ENCODE data around the gene DSTYK. TPM values are rescaled to one million over a fixed set of nuclear protein-coding genes. Genes with fewer than 3 reads are reported as not detected.

The DSTYK gene
- total RNA-seq, 2 donors from 2014 or later = 9.8 to 11.0 TPM

- Histone ChIP-seq H3K9ac (ENCODE audit: extremely low read depth, low read length, poor library complexity, severe bottlenecking) (no peak overlapping the region), H3K27me3 (ENCODE audit: control insufficient read depth, insufficient read depth, low read length, poor library complexity, severe bottlenecking) (no peaks in the 10 kb centered on the region), H3K4me3 (ENCODE audit: low read length) (no peak overlapping the region), H3K4me1 (ENCODE audit: control insufficient read depth, insufficient read depth, low read length) (no peaks in the 10 kb centered on the region), H3K27ac (ENCODE audit: low read depth, low read length) (no peak overlapping the region), H3K9me3 (ENCODE audit: control insufficient read depth, low read length) (no peaks in the 10 kb centered on the region), H3K36me3 (ENCODE audit: control insufficient read depth, insufficient read depth, low read length) (no peaks in the 10 kb centered on the region)
- H3K27ac Mint-ChIP-seq = no peak overlapping the region
- peaks cover 5% of the 10 kb centered on the region for H3K4me1 Mint-ChIP-seq
- TF ChIP-seq CTCF (conservative IDR thresholded peaks at IDR 0.05) = no peak
- peaks cover 1% of the 10 kb centered on the region for H3K36me3 Mint-ChIP-seq (ENCODE audit: low read depth)
- peak; percentile 21 for DNase-seq
- H3K4me3 Mint-ChIP-seq = no peak overlapping the region
- no peaks in the 10 kb centered on the region for H3K27me3 Mint-ChIP-seq (ENCODE audit: insufficient read depth)
- 87 to 89% methylated on average over 9 to 12 of the region's 12 CpGs for WGBS, 2 experiments (ENCODE audit: insufficient coverage in 1 of 2, insufficient read length in 1 of 2)
- H3K9me3 Mint-ChIP-seq = no peaks in the 10 kb centered on the region
Observed at GRCh38 chr1:205237526-205238484, 26.3 kb upstream of the DSTYK start.

GRCh38 chr1:205236951-205237475 lies 25.5 kb upstream of the DSTYK start:
- Histone ChIP-seq H3K9me3 (ENCODE audit: control insufficient read depth, low read length) (no peaks in the 10 kb centered on the region), H3K4me3 (ENCODE audit: low read length) (no peak overlapping the region), H3K27me3 (ENCODE audit: control insufficient read depth, insufficient read depth, low read length, poor library complexity, severe bottlenecking) (no peaks in the 10 kb centered on the region), H3K36me3 (ENCODE audit: control insufficient read depth, insufficient read depth, low read length) (no peaks in the 10 kb centered on the region), H3K27ac (ENCODE audit: low read depth, low read length) (no peak overlapping the region), H3K4me1 (ENCODE audit: control insufficient read depth, insufficient read depth, low read length) (no peaks in the 10 kb centered on the region), H3K9ac (ENCODE audit: extremely low read depth, low read length, poor library complexity, severe bottlenecking) (no peak overlapping the region)
- no peak overlapping the region for H3K27ac Mint-ChIP-seq
- peak; percentile 20 for DNase-seq
- WGBS, 2 experiments (ENCODE audit: insufficient coverage in 1 of 2, insufficient read length in 1 of 2) = 90 to 95% methylated on average over 4 of the region's 4 CpGs
- H3K4me1 Mint-ChIP-seq = peaks cover 5% of the 10 kb centered on the region
- no peaks in the 10 kb centered on the region for H3K36me3 Mint-ChIP-seq (ENCODE audit: low read depth)
- no peak overlapping the region for H3K4me3 Mint-ChIP-seq
- no peaks in the 10 kb centered on the region for H3K9me3 Mint-ChIP-seq
- no peak for TF ChIP-seq CTCF (conservative IDR thresholded peaks at IDR 0.05)
- H3K27me3 Mint-ChIP-seq (ENCODE audit: insufficient read depth) = no peaks in the 10 kb centered on the region

GRCh38 chr1:205236526-205236925 lies 25.0 kb upstream of the DSTYK start:
- Histone ChIP-seq H3K27ac (ENCODE audit: low read depth, low read length) (no peak overlapping the region), H3K9ac (ENCODE audit: extremely low read depth, low read length, poor library complexity, severe bottlenecking) (no peak overlapping the region), H3K4me1 (ENCODE audit: control insufficient read depth, insufficient read depth, low read length) (no peaks in the 10 kb centered on the region), H3K9me3 (ENCODE audit: control insufficient read depth, low read length) (no peaks in the 10 kb centered on the region), H3K27me3 (ENCODE audit: control insufficient read depth, insufficient read depth, low read length, poor library complexity, severe bottlenecking) (no peaks in the 10 kb centered on the region), H3K4me3 (ENCODE audit: low read length) (no peak overlapping the region), H3K36me3 (ENCODE audit: control insufficient read depth, insufficient read depth, low read length) (no peaks in the 10 kb centered on the region)
- no peak overlapping the region for H3K4me3 Mint-ChIP-seq
- no peak for TF ChIP-seq CTCF (conservative IDR thresholded peaks at IDR 0.05)
- DNase-seq = peak; percentile 13
- peaks cover 5% of the 10 kb centered on the region for H3K4me1 Mint-ChIP-seq
- 94 to 96% methylated on average over 8 of the region's 8 CpGs for WGBS, 2 experiments (ENCODE audit: insufficient coverage in 1 of 2, insufficient read length in 1 of 2)
- no peaks in the 10 kb centered on the region for H3K9me3 Mint-ChIP-seq
- H3K27ac Mint-ChIP-seq = no peak overlapping the region
- no peaks in the 10 kb centered on the region for H3K36me3 Mint-ChIP-seq (ENCODE audit: low read depth)
- H3K27me3 Mint-ChIP-seq (ENCODE audit: insufficient read depth) = no peaks in the 10 kb centered on the region

Data from endodermal cell (in vitro differentiated cells).